Measurements from ENCODE around the gene UGT1A4.

Gene UGT1A4

DNA sequence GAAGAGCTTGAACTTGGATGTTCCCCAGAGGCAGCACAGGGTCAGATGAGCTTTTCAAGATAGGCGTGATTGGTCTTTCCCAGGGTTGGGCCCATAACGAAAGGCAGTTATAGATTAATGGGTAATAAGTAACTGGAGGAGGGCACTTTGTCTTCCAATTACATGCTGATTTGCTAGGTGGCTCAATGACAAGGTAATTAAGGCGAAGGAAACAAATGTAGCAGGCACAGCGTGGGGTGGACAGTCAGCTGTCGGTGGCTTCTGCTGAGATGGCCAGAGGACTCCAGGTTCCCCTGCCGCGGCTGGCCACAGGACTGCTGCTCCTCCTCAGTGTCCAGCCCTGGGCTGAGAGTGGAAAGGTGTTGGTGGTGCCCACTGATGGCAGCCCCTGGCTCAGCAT lies at the start of gene UGT1A4:
Gene UGT1A4 (plus strand): TSS at position 185 of the 400 bp plus-strand sequence. CDS start 85 bp downstream, at position 270.
- no peak within 1 kb of the TSS for H3K27ac Mint-ChIP-seq
- no peak for ATAC-seq

DNA sequence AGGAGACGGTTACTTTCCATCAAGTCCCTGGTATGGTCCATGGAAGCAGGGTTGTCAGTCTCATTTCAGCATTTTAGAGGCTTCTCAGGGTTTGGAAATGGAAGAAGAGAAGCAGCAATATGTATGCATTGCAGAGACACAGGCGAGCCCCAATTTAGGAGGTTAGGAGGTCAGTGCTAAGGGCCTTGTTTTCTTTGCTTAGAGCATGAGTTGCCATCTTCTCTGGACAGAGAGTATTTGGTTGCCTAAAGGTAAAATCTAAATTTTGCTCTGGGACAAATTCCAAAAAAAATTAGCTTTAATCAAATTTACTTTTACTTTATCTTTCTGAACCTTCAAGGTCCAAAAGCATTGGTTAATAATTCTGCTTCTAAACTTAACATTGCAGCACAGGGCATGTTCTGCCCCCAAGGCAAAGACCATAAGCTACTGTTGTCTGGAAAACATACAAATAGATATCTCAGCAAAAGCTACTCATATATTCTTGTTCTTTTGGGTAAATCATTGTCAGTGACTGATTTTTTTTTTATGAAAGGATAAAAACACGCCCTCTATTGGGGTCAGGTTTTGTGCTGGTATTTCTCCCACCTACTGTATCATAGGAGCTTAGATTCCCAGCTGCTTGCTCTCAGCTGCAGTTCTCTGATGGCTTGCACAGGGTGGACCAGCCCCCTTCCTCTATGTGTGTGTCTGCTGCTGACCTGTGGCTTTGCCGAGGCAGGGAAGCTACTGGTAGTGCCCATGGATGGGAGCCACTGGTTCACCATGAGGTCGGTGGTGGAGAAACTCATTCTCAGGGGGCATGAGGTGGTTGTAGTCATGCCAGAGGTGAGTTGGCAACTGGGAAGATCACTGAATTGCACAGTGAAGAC lies 47.0 kb upstream of the UGT1A4 start, which contains the start of gene UGT1A9:
Gene UGT1A9 (plus strand): TSS at position 609 of the 872 bp plus-strand sequence. CDS start 37 bp downstream, at position 646.
- H3K27me3 Mint-ChIP-seq: peaks cover 36% of the 10 kb centered on the region
- DNase-seq: no peak
- H3K4me1 Mint-ChIP-seq: no peaks in the 10 kb centered on the region
- H3K27ac Mint-ChIP-seq: no peak within 1 kb of the TSS
- H3K9me3 Mint-ChIP-seq: peaks cover 0 to 9% of the 10 kb centered on the region in 2 donors
- no peak within 1 kb of the TSS for H3K4me3 Mint-ChIP-seq
- no peak for ATAC-seq

More for the DNA sequence above, at the start of gene UGT1A4:
- no peaks in the 10 kb centered on the region for H3K9me3 Mint-ChIP-seq
- H3K4me3 Mint-ChIP-seq: no peak within 1 kb of the TSS
- peaks cover 11% of the 10 kb centered on the region for H3K4me1 Mint-ChIP-seq
- peaks cover 56% of the 10 kb centered on the region for H3K27me3 Mint-ChIP-seq
- DNase-seq: no peak

GRCh38 chr2:233672886-233673285 lies 45.6 kb upstream of the UGT1A4 start:
- no peak overlapping the region for H3K4me3 Mint-ChIP-seq
- no peaks in the 10 kb centered on the region for H3K4me1 Mint-ChIP-seq
- peaks cover 0 to 9% of the 10 kb centered on the region in 2 donors for H3K9me3 Mint-ChIP-seq
- DNase-seq (no peak), ATAC-seq (no peak)
- H3K27me3 Mint-ChIP-seq: peaks cover 43% of the 10 kb centered on the region
- no peak overlapping the region for H3K27ac Mint-ChIP-seq

- H3K9me3 Mint-ChIP-seq: peaks cover 0 to under 1% of the 10 kb centered on the region in 2 donors
- DNase-seq: no peak
- H3K4me1 Mint-ChIP-seq: no peaks in the 10 kb centered on the region
- no peak for ATAC-seq
- H3K27ac Mint-ChIP-seq: no peak overlapping the region
- H3K4me3 Mint-ChIP-seq: no peak overlapping the region
- H3K27me3 Mint-ChIP-seq: peaks cover 43% of the 10 kb centered on the region
These were observed 44.6 kb upstream of the UGT1A4 start for GRCh38 chr2:233673896-233674295.

DNA sequence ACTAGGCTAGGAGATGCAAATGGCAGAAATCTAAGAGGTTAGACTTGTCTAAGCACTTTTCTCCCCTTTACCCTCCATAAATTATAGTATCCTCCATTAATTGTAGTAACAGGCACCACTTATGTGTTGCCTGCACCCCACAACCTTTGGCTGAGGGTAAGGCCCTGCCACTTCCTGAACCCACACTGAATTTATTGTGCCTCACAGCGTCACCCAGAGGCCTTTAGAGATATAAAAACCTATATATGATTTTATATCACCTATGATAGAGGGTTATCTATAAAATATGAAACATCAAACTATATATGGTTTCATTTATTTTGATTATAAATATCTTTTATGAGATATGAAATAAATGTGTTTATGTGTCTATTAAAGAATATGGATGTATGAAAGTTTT lies 44.2 kb upstream of the UGT1A4 start:
- ATAC-seq: no peak
- H3K4me3 Mint-ChIP-seq: no peak overlapping the region

GRCh38 chr2:233674995-233675394 lies 43.5 kb upstream of the UGT1A4 start:
- ATAC-seq: no peak
- no peaks in the 10 kb centered on the region for H3K9me3 Mint-ChIP-seq
- H3K4me3 Mint-ChIP-seq: no peak overlapping the region
- H3K27me3 Mint-ChIP-seq: peaks cover 37% of the 10 kb centered on the region
- DNase-seq: no peak
- no peaks in the 10 kb centered on the region for H3K4me1 Mint-ChIP-seq
- no peak overlapping the region for H3K27ac Mint-ChIP-seq

More for the DNA sequence above, 44.2 kb upstream of the UGT1A4 start:
- peaks cover 43% of the 10 kb centered on the region for H3K27me3 Mint-ChIP-seq
- H3K27ac Mint-ChIP-seq: no peak overlapping the region
- H3K4me1 Mint-ChIP-seq: no peaks in the 10 kb centered on the region
- no peaks in the 10 kb centered on the region for H3K9me3 Mint-ChIP-seq
- no peak for DNase-seq

DNA sequence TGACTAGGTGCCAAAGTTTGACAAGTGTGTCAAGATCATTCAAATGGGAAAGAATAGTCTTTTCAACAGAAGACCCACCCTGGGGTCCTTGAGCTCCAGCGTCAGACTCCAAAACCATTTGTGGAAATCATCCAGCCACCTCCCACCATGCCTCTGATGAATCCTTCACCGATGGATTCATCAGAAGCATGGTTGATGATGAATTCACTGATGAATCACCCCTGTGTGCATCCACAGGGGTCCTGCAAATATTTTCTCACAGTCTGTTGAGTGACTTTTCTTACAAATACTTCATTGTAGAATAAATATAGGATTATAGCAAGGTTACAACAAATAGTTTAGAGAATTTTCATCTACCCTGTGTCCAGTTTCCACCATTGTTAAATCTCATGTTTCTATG lies 42.5 kb upstream of the UGT1A4 start:
- DNase-seq (no peak), ATAC-seq (no peak)
- no peak overlapping the region for H3K27ac Mint-ChIP-seq
- H3K9me3 Mint-ChIP-seq: no peaks in the 10 kb centered on the region
- no peak overlapping the region for H3K4me3 Mint-ChIP-seq
- no peaks in the 10 kb centered on the region for H3K4me1 Mint-ChIP-seq
- peaks cover 27% of the 10 kb centered on the region for H3K27me3 Mint-ChIP-seq

DNA sequence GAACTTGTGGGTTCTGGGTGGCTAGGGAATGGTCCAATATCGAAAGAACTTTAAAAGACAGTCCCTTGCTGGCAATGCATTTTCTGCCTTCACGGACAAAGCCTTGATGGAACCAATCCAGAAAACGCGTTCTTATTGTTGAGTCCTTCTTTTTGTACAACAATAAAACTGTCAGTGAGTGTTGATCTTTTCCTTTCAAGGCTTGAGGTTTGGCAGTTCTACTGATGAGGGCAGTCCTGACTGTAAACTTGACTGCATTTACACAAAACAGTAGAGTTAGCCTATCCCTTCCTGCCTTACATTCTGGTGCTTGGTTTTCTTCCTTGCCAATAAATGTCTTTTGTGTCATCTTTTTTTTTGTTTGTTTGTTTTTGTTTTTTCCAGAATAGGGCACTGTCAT lies 39.3 kb upstream of the UGT1A4 start:
- H3K4me1 Mint-ChIP-seq: no peaks in the 10 kb centered on the region
- peaks cover 14% of the 10 kb centered on the region for H3K27me3 Mint-ChIP-seq
- H3K4me3 Mint-ChIP-seq: no peak overlapping the region
- ATAC-seq (no peak), DNase-seq (no peak)
- no peak overlapping the region for H3K27ac Mint-ChIP-seq
- no peaks in the 10 kb centered on the region for H3K9me3 Mint-ChIP-seq

- H3K4me1 Mint-ChIP-seq: no peaks in the 10 kb centered on the region
- peaks cover 14% of the 10 kb centered on the region for H3K27me3 Mint-ChIP-seq
- H3K4me3 Mint-ChIP-seq: no peak overlapping the region
- no peaks in the 10 kb centered on the region for H3K9me3 Mint-ChIP-seq
- H3K27ac Mint-ChIP-seq: no peak overlapping the region
- ATAC-seq: no peak
- no peak for DNase-seq
These were observed 38.0 kb upstream of the UGT1A4 start for GRCh38 chr2:233680361-233681045.

GRCh38 chr2:233681521-233682099 lies 36.9 kb upstream of the UGT1A4 start, which contains the start of gene UGT1A7:
UGT1A7 (plus strand) TSS chr2:233681901; CDS start chr2:233681938, 37 bp downstream.
- Mint-ChIP-seq H3K27ac (no peak within 1 kb of the TSS), H3K27me3 (peaks cover 6% of the 10 kb centered on the region), H3K4me3 (no peak within 1 kb of the TSS), H3K4me1 (no peaks in the 10 kb centered on the region), H3K9me3 (no peaks in the 10 kb centered on the region)
- no peak for DNase-seq
- ATAC-seq: no peak

- H3K27ac Mint-ChIP-seq: no peak overlapping the region
These were observed 33.9 kb upstream of the UGT1A4 start for GRCh38 chr2:233684640-233685039.

GRCh38 chr2:233686928-233687327 lies 31.6 kb upstream of the UGT1A4 start:
- H3K9me3 Mint-ChIP-seq: no peaks in the 10 kb centered on the region
- H3K27ac Mint-ChIP-seq: no peak overlapping the region
- ATAC-seq (no peak), DNase-seq (no peak)
- no peaks in the 10 kb centered on the region for H3K4me1 Mint-ChIP-seq
- H3K27me3 Mint-ChIP-seq: no peaks in the 10 kb centered on the region
- no peak overlapping the region for H3K4me3 Mint-ChIP-seq

More at GRCh38 chr2:233684640-233685039, 33.9 kb upstream of the UGT1A4 start:
- DNase-seq (no peak), ATAC-seq (no peak)
- Mint-ChIP-seq H3K4me1 (no peaks in the 10 kb centered on the region), H3K27me3 (no peaks in the 10 kb centered on the region), H3K4me3 (no peak overlapping the region), H3K9me3 (no peaks in the 10 kb centered on the region)

DNA sequence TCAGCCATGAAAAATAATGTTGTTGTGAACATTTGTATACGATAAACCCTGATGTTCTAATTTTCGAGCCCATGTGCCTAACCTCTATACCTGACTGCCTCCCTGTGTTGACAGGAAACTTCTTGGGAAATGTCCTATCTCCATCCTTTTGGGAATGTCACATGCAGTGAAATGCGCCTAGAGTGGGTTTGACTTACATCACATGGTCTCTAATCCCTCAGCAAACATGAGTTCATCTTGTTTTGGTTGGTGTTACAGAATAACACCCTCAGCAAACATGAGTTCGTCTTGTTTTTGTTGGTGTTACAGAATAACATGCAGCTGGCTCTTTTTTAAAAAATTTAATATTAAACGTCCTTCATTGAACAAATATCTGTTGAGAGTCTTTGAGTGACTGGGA lies 30.2 kb upstream of the UGT1A4 start:
- Mint-ChIP-seq H3K27me3 (no peaks in the 10 kb centered on the region), H3K27ac (no peak overlapping the region), H3K4me3 (no peak overlapping the region), H3K4me1 (no peaks in the 10 kb centered on the region), H3K9me3 (no peaks in the 10 kb centered on the region)
- ATAC-seq (no peak), DNase-seq (no peak)

- Mint-ChIP-seq H3K4me1 (no peaks in the 10 kb centered on the region), H3K27me3 (peaks cover 7% of the 10 kb centered on the region), H3K27ac (no peak overlapping the region), H3K9me3 (no peaks in the 10 kb centered on the region), H3K4me3 (no peak overlapping the region)
- ATAC-seq (no peak), DNase-seq (no peak)
These were observed 29.5 kb upstream of the UGT1A4 start for GRCh38 chr2:233689031-233689430.

DNA sequence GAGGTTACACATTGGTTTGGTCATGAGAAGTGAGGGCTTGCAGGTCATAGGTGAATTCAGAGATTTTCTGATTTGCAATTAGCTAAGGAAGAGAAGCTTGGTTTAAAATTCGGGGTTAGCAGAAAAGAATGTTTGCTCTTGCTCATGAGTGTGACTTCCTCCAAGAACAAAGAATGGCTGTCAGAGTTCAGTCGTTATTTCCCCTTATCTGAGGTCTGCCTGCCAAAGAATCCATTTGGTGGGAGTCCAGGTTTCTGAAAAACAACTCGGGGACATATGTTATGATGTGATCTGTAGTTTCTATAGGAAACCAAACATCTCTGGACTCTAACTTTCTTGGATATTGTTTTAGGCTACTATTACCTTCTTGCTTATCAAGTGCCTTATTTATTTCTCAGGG lies 29.0 kb upstream of the UGT1A4 start:
- H3K27ac Mint-ChIP-seq: no peak overlapping the region
- peaks cover 7% of the 10 kb centered on the region for H3K27me3 Mint-ChIP-seq

GRCh38 chr2:233690444-233690843 lies 28.1 kb upstream of the UGT1A4 start:
- Mint-ChIP-seq H3K9me3 (no peaks in the 10 kb centered on the region), H3K4me1 (no peaks in the 10 kb centered on the region), H3K4me3 (no peak overlapping the region), H3K27ac (no peak overlapping the region), H3K27me3 (peaks cover 7% of the 10 kb centered on the region)
- ATAC-seq (no peak), DNase-seq (no peak)

More for the DNA sequence above, 29.0 kb upstream of the UGT1A4 start:
- no peaks in the 10 kb centered on the region for H3K4me1 Mint-ChIP-seq
- DNase-seq (no peak), ATAC-seq (no peak)
- H3K9me3 Mint-ChIP-seq: no peaks in the 10 kb centered on the region
- no peak overlapping the region for H3K4me3 Mint-ChIP-seq

Measured in stimulated activated naive CD8-positive, alpha-beta T cell treated with anti-CD3 and anti-CD28 coated beads, Interleukin-15, amount 100 ng/mL, for 72 hours (primary cell).